ENCODE data around the gene PCNA. TPM values are rescaled to one million over a fixed set of nuclear protein-coding genes. Genes with fewer than 3 reads are reported as not detected.

PCNA gene
- total RNA-seq, 4 donors from 2014 or later, result 21.9 to 60.0 (median 54.1) TPM

Other genes starting within 250 kb of the PCNA start
- gene SLC23A2, start 118.4 kb downstream of the PCNA start, total RNA-seq, result 10 to 100 TPM; 10.5 to 29.0 (median 20.4) TPM
- gene TMEM230, start 6.9 kb downstream of the PCNA start, total RNA-seq, result 10 to 100 TPM; 33.0 to 69.4 (median 43.3) TPM
- gene CDS2, start 7.0 kb upstream of the PCNA start, total RNA-seq, result 10 to 100 TPM; 12.3 to 30.3 (median 22.6) TPM
- not detected for gene PROKR2, start 197.0 kb upstream of the PCNA start, total RNA-seq